ENCODE results near the gene COL3A1.

GRCh38 chr2:189010536-189010935 lies 36.4 kb downstream of the COL3A1 start:
- TF ChIP-seq, protein P1, sequence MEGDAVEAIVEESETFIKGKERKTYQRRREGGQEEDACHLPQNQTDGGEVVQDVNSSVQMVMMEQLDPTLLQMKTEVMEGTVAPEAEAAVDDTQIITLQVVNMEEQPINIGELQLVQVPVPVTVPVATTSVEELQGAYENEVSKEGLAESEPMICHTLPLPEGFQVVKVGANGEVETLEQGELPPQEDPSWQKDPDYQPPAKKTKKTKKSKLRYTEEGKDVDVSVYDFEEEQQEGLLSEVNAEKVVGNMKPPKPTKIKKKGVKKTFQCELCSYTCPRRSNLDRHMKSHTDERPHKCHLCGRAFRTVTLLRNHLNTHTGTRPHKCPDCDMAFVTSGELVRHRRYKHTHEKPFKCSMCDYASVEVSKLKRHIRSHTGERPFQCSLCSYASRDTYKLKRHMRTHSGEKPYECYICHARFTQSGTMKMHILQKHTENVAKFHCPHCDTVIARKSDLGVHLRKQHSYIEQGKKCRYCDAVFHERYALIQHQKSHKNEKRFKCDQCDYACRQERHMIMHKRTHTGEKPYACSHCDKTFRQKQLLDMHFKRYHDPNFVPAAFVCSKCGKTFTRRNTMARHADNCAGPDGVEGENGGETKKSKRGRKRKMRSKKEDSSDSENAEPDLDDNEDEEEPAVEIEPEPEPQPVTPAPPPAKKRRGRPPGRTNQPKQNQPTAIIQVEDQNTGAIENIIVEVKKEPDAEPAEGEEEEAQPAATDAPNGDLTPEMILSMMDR (IDR thresholded peaks at IDR 0.05) = no peak
- TF ChIP-seq POLR2A (IDR thresholded peaks at IDR 0.05) = no peak

Data from uterus (tissue), 2 donors.